Astrocyte (in vitro differentiated cells and primary cell): ENCODE measurements around the gene COL23A1.

ENCODE experiments used
- EZH2 ChIP-seq: IDR thresholded peaks from 2 replicates; pipeline ENCODE4 v1.6.1; 2012; ENCODE audit warnings: mild to moderate bottlenecking, low read length, inconsistent platforms; ENCODE audit not compliant: insufficient read depth
- TF ChIP-seq, protein P1 (sequence below): IDR thresholded peaks from 2 replicates; pipeline ENCODE4 v1.5.1; 2011; ENCODE audit warnings: low read depth, mild to moderate bottlenecking, inconsistent platforms, low read length, moderate library complexity; ENCODE audit not compliant: insufficient read depth

DNA sequence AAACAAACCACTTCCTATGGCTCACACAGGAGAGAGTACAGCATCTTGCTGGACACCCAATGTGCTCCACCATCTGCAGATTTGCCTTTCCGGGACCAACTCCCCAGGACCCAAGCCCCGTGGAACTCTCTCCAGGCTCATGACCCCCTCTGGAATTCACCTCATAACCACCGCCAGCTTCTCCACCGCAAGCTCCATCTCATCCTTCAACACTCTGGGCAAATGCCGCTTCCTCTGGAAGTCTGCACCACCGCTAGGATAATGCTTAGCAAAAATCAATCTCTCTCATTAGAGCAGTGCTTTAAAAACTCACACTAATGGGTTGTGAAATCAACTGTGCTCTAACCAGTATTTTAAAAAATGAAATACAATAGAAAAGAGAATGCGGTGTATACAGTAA is 150.0 kb downstream of the COL23A1 start:
- TF ChIP-seq, protein P1, sequence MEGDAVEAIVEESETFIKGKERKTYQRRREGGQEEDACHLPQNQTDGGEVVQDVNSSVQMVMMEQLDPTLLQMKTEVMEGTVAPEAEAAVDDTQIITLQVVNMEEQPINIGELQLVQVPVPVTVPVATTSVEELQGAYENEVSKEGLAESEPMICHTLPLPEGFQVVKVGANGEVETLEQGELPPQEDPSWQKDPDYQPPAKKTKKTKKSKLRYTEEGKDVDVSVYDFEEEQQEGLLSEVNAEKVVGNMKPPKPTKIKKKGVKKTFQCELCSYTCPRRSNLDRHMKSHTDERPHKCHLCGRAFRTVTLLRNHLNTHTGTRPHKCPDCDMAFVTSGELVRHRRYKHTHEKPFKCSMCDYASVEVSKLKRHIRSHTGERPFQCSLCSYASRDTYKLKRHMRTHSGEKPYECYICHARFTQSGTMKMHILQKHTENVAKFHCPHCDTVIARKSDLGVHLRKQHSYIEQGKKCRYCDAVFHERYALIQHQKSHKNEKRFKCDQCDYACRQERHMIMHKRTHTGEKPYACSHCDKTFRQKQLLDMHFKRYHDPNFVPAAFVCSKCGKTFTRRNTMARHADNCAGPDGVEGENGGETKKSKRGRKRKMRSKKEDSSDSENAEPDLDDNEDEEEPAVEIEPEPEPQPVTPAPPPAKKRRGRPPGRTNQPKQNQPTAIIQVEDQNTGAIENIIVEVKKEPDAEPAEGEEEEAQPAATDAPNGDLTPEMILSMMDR, result no peak
- TF ChIP-seq EZH2, result no peak
